GM18870 (cell line): ENCODE data around the gene PSMD6.

Experiments used
- ATAC-seq: cut with Tn5 transposase; IDR thresholded peaks from one replicate; pipeline ENCODE4 v1.9.1; 2021; ENCODE audit warnings: moderate library complexity; ENCODE audit not compliant: unreplicated experiment

PSMD6 gene

DNA sequence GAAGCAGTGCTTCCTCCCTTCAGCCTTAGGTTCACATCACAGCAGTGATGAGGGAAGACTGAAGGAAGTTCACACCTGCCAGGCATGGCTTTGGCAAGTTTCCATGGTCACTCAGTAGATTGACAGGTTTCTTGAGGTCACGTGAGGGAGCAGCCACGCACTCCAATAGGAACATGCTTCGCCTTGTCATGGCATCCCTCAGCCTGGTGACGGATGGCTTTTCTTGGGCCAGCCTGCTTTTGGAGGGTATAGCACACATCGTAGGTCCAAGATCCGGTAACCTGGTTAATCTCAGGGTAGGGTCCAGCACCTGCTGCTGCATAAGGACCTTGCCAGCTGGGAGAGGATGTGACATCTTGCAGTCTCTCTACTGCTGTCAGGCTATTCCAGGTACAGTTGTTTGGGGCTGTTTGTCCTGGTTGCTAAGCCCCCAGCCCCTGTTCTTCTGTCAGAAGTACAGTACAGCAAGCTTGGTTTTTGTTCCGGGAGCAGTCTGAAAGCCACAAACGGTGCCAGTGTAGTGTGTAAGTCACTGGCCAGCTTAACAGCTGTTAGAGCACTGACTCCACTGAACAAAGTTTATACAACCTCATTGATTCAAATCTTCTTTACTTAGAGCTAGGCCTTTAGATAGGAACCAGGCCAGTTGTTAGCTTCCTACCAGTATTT lies 42.3 kb downstream of the PSMD6 start:
- no peak for ATAC-seq

GRCh38 chr3:63980019-63980418 lies 43.3 kb downstream of the PSMD6 start:
- no peak for ATAC-seq

DNA sequence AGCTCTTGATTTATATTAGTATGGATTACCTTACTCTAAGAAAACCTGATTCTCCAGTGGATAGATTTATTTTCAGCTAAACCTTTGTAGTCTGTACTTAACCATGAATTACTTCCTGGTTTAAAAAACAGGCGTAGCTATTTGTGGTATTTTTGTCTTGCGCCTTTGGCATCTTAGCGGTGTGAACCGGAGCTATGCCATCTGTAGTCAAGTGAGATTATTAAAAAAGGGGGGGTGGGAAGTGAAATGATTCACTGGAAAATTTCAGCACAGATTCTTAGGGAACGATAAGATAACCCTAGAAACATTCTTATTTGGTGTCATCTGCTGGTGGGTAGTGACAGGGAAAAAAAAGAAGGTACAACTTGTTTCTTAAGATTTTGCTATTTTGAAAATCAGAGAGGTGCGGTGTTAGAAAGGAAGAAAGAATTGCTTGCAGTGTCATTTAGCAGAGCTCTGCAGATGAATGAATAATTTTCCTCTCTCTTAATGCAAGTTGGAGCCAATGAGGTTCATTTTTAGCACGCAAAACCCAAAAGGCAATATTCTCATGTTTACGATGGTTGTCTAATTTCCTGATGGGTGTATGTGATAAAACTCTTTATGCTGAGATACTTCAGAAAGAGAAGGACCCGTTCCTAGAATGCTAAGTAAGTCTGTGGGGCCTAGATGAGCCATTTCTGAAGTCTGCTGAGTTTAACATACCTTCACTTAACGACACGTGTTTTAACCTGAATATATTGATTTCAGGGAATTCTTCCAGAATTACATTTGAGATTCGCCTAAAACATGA lies 44.0 kb downstream of the PSMD6 start:
- no peak for ATAC-seq

GRCh38 chr3:63977893-63978292 lies 45.4 kb downstream of the PSMD6 start:
- ATAC-seq: no peak

GRCh38 chr3:63976872-63977200 lies 46.5 kb downstream of the PSMD6 start:
- no peak for ATAC-seq

GRCh38 chr3:63976161-63976871 lies 47.0 kb downstream of the PSMD6 start:
- ATAC-seq: no peak

DNA sequence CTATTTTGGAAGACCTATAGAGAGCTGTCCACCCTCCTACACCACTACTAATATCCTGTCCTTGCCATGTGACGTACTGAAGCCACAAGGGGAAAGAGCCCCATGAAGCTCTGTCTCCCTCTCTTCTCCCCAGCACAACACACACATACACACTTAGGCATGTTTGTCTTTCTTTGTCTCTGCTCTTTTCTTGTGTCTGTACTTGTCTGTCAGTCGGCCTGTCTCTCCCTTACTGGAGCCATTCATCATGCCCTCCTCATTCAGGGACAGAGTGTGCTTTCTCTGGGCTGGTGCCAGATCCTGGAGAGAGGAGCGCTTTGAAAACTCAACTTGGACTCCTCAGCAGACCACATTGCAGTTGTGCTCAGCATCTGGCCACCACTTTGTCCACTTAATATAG lies 47.6 kb downstream of the PSMD6 start:
- ATAC-seq: no peak

DNA sequence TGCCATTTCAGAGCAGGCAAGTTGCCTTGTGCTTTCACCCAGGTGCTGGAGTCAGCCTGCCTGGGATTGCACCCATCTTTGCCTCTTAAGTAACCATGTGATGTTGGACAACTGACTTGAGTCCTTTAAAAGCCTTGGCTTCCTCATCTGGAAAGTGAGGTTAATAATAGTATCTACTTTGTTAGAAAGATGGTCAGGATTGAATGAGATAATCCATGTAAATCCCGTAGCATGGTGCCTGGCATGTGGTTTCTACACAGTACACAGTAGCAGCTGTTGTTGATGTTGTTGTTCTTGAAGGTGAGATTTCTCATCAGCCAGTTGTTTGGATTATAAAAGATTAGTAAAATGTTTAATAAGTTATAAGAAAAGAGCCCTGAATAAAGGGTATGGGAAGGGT lies 48.8 kb downstream of the PSMD6 start:
- no peak for ATAC-seq

- ATAC-seq: no peak
Measured at GRCh38 chr3:63973406-63973805, 49.9 kb downstream of the PSMD6 start.

DNA sequence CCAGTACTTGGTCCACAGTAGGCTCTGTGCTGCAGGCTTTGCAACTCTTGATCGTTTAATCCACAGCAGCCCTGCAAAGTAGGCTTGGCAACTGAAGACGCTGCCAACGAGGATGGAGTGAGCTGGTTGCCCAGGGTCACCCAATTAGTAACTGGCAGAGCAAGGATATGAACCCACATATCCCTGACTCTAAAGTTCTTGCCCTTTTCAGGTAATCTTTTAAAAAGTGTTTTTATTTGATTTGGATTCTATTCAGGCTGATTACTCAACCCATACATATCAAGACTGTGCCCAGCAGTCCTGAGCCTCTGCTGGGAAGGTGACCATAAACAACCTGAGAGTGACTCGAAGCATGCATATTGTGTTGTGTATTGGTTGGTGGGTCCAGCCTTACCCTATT lies 50.3 kb downstream of the PSMD6 start:
- no peak for ATAC-seq

- no peak for ATAC-seq
Measured at GRCh38 chr3:63972196-63972595, 51.1 kb downstream of the PSMD6 start.

DNA sequence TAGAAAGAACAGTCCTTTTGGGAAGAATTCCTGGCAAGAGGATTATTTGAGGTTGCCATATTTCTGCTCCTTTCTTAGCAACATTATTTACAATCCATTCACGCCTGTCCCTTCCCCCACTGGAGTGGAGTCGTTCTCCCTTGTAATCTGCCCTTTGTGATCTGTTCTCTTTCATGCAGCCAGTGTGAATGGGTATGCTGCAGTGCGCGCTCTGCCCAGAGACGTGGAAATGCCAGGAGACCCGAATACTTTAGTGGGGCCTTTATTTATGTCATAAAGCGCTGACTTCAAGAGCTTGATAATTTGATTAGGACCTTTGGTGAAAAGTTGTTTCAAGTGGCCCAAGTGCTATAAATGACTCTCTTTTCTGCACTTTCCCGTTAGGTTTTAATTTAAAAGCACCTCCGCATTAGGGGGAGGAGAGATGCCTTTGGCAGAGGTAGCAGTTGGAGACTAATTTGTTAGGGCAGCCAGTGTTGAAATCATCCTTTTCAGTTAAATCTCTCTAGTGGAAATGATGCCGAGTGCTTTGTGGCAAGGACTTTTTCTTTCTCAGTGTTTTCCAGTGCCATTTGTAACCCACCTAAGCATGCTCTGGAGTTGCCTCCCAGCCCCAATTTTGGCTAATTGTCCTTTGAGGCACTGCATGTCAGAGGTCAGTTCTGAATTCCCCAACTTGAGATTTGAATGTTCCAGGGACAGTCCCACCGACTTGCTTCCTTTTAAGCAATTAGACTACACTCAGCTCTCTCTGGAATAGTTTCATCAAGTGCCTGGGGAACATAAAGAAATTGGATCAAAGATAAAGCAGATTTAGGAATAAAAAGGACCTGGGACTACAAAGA lies 52.4 kb downstream of the PSMD6 start:
- no peak for ATAC-seq

DNA sequence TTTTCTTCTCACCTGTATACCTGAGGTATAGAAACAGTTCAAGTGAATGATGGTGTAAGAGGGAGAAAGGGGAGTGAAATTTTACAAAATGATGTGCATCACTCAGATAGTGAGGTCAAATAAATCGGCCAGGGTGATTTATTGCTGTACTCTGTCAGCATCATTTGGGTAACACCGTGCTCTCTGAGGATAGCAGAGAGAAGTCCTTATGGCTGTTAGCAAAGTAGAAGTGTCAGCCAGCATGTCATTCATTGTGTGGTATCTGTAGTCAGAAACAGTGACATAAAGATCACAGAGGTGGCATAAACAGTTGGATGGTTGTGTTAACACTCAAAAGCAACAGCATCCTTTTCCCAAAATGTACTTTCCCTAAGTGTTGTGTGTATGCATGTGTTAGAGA lies 53.4 kb downstream of the PSMD6 start:
- no peak for ATAC-seq

- peak; percentile 30 for ATAC-seq
Measured at GRCh38 chr3:63968612-63969350, 54.5 kb downstream of the PSMD6 start.

- ATAC-seq: peak; percentile 64
Measured at GRCh38 chr3:63967675-63968611, 55.4 kb downstream of the PSMD6 start.

- no peak for ATAC-seq
Measured at GRCh38 chr3:63966871-63967270, 56.4 kb downstream of the PSMD6 start.

DNA sequence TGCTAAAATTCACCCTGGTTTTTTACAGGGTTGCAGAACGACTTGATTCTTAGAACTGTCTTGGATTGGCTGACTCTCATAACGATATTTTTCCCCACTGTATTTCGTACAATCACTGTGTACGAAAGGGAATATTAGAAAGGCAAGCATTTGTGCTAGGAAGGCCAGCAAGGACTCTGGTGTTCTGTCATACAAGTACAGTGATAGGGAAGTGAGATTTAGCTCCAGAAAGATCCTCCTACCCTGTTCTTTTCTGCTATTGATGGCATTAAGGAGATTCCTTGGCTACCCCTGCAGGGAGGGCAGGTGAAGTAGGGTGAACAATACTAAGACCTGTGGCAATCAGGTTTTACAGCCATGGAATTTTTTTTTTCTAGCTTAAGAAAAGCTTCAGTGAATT lies 57.3 kb downstream of the PSMD6 start:
- ATAC-seq: no peak

DNA sequence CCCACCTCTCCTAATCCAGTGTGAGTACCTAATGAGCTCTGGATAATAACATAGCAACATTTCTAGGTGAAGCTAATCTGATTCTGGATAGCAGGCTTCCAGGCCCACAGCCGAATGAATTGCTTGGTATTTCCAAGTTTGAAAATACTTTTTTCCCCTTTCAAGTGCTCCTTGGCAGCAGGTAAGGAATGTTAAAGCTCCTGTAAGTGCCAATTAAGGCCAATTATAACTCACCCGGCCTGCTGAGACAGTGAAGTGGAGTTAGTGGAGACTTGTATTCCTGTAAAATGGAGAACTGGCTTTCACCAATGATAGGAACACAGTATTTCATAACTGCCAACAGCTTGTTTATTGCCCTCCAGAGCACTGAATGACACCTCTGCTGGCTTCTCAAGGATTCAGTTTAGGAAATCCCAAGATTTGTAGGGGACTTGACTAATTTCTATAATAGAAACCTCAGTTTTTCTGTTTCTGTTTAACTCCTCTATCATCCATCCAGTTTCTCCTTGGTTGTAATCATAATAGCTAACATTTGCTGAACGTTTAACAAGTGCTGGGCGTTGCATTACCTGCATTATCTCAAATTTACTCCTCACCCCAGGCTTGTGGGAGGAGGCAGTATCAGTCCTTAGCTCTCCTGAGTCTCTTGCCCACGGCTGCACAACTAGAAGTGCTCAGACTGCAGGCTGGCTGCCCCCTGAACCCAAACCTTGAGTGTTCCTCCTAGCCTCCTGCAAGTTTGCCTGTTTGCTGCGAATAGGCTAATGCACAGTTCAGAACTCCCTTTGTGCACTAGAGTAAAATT lies 58.4 kb downstream of the PSMD6 start:
- no peak for ATAC-seq

DNA sequence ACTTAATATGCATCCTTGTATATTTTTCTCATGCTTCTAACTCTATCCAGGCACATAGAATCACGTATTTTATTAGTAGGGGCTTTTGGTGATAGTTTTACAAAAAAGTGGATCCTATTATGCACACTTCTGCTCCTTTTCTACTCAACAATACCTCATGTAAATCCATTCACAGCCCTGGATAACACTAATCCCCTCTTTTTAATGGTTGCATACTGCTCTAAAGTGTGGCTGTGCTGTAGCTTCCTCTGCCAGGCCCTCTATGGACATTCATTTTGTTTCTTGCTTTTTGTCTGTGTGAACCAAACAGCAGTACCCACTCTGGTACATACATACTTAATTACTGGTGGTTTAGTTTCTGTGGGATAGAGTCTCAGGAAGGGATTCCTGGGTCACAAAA lies 59.8 kb downstream of the PSMD6 start:
- no peak for ATAC-seq
